Measurements from ENCODE around the gene NGLY1.
A peak's percentile ranks its signal among the peaks of the same experiment; 100 is the strongest.

NGLY1 gene, protein sequence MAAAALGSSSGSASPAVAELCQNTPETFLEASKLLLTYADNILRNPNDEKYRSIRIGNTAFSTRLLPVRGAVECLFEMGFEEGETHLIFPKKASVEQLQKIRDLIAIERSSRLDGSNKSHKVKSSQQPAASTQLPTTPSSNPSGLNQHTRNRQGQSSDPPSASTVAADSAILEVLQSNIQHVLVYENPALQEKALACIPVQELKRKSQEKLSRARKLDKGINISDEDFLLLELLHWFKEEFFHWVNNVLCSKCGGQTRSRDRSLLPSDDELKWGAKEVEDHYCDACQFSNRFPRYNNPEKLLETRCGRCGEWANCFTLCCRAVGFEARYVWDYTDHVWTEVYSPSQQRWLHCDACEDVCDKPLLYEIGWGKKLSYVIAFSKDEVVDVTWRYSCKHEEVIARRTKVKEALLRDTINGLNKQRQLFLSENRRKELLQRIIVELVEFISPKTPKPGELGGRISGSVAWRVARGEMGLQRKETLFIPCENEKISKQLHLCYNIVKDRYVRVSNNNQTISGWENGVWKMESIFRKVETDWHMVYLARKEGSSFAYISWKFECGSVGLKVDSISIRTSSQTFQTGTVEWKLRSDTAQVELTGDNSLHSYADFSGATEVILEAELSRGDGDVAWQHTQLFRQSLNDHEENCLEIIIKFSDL

GRCh38 chr3:25782938-25783660 lies at the start of gene NGLY1:
TSS of gene NGLY1 (minus strand) at chr3:25783443. CDS start at chr3:25783390, 53 bp downstream.
- peak; percentile 17 to 73 for DNase-seq

- DNase-seq = peak in 1 of 2 experiments; percentile 50
Observed at GRCh38 chr3:25831578-25831977, 48.3 kb upstream of the NGLY1 start.

DNA sequence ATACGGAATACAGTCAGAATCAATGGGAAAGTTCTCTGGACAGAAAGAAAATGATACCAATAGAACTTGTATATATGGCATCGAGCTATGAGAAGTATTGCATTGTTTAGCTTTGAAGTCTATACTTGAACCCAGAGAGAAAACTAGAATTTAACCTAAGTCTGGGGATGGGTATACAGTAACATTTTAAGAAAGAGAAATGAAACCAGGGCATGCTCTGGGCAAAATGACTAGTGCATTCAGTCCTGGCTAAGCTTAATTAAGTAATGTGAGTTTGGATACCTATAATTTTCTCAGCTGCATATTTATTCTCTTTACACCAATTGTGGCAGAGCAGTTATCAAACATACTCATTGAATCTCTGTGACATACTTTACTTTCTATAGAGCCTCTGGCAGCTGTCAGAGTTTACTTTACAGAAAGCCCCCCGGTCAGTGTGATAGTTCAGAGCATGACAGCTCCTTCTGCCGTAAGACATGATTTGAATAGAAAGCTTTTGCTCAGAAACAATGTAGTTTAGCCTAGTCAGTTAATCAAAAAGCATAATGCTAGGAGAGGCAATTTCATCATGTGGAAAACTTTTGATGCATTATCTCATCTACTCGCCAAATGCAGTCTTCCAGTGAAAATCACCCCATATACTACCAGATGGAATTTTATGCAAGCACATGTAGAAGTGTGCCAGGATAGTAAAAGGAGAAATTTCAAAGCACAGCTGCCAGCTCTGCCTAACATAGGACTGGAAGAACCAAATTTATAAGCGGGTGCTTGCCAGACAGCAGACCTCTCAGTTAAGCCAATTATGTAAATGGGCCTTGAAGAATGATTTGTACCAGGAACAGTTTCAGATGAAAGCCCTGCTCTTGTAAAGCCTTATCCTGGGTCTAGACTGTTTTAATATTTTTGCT lies 47.4 kb upstream of the NGLY1 start:
- no peak for DNase-seq

DNA sequence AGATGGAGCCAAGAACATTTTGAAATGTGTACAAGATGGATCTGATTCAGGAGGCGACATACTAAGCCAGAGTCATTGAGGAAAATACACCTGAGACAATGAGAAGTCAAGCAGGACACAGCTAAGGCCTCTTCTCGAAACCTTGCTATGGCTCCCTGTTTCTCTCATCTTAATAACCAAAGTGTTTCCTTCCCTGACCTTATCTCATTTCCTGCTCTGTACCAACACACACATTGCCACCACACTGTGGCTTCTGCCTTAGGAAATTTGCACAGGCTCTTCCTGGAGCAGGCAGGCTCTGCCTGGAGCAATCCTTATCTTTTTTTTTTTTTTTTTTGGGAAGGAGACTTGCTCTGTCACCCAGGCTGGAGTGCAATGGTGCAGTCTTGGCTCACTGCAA lies 43.3 kb upstream of the NGLY1 start:
- DNase-seq = no peak

DNA sequence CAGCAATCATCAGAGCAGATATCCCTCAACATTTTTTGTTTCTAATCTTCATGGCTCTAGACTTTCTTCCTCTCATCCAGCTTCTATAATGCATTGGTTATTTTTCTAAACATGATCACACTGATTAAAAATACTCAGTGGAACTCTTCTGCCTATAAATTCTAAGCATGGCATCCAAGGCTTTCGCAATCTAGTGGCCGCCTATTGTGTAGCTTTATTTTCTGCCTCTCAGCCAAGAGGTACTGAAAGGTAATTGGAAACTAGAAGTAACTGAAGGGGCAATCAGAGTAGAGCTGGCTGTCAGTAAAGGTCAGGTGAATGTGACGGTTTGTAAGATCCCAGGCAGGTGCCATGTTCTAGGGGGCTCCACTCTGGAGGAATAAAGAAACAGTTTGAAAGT lies 40.1 kb upstream of the NGLY1 start:
- no peak for DNase-seq

DNA sequence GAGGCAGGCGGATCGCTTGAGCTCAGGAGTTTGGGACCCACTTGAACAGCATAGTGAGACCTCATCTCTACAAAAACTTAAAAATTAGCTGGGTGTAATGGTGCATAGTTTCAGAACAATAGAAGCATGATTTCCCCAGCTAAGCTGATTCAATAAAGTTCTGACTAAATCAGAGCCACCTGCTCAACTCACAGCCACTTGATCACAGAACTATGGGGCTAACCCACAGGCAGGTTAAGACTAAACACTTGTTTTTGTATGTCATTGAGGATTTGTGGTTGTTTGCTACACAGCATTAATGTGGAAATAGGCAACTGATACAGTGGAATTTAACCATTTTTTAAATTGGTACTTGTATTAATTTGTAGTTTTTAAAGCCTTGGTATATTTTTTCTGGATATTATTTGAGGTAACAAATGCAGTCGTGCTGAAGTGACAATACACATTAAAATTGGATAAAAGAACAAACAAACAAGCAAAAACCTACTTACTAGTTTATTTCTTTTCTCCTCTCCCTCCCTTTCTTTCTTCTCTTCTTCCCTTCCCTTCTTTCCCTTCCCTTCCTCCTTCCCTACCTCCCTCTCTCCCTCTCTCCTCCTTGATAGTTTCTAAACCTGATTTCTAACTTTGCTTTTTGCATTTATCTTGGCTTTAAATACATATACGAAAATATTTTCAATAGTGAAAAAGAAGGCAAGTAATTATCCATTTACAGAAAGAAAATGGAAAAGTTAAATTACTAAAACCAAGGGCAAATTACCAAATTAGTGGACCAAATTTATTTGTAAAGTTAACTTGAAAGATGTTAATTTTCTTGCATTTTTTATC lies 38.7 kb upstream of the NGLY1 start:
- no peak for DNase-seq

DNA sequence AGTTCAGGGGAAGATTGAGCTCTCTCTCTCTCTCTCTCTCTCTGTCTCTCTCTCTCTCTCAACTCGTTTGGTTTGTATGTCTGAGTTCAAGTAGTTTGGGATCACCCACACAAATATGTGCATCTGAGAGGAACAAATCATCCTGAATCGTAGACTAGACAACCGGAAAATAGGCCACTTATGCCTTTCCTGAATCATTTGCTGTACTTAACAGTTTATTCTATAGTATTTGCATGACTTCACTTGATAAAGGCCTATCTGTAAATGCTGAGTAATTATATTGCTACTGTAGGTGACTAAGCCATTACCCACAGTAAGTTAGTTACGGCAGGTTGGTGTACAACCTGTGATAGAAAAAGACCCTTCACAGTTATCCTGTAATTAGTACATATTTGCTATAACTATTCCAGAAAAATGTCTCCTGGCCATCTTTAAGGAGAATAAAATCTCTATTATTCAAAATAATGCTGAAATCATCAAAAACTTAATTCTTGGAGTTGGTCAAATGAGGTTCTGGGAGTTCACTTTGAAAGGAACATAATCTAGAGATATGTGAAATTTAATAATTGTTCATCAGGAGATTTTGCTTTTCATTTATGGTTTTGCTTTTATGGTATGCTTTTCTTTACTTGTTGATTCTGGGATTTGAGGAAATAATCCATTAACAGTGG lies 37.7 kb upstream of the NGLY1 start:
- no peak for DNase-seq

DNA sequence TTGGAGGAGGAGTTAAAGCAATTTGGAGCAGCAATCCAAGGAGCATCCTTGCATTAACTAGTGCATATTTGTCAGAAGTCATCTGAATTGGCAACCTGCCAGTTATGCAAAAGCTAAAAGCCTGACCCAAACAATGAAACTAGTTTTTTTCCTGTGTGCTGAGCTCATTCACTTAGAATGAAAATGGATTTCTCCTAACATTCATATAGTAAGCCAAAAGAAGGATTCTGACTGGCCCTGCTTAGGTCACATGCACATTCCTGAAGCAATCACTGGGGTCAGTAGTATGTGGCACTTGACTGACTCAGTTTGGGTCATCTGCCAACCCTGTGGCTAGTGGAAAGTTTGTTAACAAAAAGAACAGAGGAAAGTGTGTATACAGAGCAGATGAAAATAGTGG lies 37.1 kb upstream of the NGLY1 start:
- peak in 1 of 2 experiments; percentile 40 for DNase-seq

DNA sequence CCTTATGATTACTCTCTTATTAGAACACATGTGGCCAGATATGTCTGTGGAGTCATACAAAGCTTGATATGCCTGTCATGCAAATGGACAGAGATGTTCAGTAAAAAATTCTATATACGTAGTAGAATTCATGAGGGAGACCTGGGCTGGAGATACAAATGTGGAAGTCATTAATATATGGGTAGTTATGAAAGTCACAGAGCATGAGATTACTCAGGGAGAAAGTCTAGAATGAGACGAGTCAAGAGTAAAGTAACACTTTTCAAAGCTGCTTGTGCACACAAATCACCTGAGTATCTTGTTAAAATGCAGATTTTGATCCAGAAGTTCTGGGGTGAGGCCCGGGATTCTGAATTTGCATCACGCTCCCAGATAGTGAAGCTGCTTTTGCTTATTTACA lies 35.1 kb upstream of the NGLY1 start:
- no peak for DNase-seq

- no peak for DNase-seq
Observed at GRCh38 chr3:25817638-25818037, 34.4 kb upstream of the NGLY1 start.

- no peak for DNase-seq
Observed at GRCh38 chr3:25817107-25817506, 33.9 kb upstream of the NGLY1 start.

DNA sequence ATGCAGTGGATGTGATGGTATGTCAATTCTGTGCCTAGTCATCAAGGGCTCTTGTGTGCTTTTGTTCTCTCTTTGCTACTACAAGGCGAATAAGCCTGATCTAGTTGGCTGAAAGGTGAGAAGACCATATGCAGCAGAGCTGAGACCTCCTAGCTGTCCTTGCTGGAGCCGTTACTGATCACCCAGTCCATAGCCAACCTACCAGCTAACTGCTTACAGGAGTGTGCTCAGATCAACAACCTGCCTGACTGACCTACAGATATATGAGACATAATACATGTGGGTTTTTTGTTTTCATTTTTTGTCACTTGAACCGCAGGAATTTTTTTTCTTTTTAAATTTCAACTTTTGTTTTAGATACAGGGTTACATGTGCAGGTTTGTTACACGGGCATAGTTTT lies 29.4 kb upstream of the NGLY1 start:
- DNase-seq = no peak

DNA sequence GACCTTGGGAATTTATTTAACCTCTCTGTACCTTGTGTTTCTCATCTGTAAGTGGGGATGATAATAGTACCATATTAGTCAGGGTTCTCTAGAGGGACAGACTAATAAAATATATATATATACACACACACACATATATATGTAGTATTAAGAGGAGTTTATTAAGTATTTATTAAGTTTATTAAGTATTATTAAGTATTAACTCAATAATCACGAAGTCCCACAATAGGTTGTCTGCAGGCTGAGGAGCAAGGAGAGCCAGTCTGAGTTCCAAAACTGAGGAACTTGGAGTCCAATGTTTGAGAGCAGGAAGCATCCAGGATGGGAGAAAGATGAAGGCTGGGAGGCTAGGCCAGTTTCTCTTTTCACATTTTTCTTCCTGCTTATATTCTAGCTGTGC lies 21.4 kb upstream of the NGLY1 start:
- DNase-seq = no peak

GRCh38 chr3:25803833-25804232 lies 20.6 kb upstream of the NGLY1 start:
- no peak for DNase-seq

DNA sequence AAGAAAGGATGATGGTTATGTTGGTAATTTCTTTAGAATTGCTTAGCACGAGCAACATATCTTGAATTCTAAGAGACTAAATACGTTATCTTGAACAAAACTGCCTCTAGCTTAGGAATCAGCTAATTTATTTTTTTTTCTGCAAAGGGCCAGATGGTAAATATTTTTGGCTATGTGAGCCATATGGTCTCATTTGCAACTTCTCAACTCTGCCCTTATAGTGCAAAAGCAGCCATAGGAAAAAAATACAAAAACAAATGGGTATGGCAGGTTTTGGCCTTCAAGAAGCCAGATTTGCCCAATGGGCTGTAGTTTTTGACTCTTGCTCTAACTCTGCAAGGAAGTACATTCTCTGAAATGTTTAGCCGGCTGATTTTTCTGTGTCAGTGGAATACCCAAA lies 18.5 kb upstream of the NGLY1 start:
- DNase-seq = no peak

DNA sequence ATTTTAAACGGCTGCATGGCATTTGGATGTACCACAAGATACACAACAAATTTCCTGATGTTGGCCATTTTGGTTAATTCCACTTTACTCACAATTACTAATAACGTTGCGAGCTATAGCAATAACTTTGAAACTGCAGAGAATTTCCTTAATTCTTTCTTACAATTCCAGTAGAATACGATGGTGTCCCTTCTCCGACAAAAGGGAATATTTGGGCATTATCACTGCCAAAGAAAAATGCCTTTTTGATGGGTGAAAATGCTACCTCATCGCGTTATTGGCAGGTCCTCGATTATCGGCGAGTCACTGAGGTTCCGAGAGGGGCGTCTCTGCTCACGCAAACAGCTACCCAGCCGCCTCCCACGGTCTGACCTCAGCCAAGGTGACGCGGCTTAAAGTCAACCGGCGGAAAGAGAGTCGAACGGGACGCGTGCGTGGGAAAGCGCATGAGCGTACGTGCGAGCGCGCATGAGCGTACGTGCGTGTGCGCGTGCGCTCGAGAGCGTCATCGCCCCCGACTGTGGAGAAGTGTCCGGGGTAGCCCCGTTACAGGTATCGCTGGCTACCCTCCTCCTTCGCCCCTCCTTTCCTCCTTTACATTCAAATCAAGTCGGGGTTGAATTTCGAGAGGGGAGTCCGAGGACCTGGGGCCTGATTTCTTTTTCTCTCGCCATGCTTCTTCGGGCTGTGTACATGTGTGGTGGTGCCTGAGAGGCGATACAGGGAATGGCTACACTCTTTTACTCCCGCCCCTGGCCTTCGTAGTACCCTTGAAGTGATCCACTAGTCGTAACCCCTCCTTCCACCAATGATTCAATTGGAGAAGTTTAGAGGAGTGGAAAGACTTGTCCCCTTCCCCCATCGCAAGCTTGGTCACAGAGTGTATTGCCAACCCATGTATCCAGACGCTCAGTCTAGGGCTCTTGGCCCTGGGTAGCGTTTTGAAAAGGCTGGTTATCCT lies 6.6 kb upstream of the NGLY1 start, which contains the start of gene OXSM:
Gene OXSM, plus strand, starts transcription at position 495 of the 961 bp plus-strand sequence. CDS start 931 bp downstream, outside the sequence.
- peak; percentile 91 to 94 for DNase-seq

- no peak for DNase-seq
Observed at GRCh38 chr3:25789209-25789595, 6.0 kb upstream of the NGLY1 start.

- no peak for DNase-seq
Observed at GRCh38 chr3:25787689-25788088, 4.4 kb upstream of the NGLY1 start.

DNA sequence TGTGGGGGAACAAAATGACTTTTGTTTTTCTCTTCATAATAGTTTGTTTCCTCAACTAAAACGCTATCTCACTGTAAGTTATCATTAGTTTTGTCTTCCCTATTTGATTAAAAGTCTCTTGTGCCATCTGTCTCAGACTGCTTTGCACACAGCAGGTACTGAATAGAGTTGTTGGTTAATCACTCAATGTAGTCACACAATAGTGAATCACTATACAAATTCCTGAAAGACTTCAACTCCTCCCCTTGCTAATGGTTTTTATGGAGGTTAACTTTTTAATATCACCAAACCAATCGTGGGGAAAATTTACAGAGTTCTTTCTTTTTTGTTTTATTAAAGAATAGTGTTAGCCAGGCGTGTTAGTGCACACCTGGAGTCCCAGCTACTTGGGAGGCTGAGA lies 2.6 kb upstream of the NGLY1 start:
- no peak for DNase-seq

DNA sequence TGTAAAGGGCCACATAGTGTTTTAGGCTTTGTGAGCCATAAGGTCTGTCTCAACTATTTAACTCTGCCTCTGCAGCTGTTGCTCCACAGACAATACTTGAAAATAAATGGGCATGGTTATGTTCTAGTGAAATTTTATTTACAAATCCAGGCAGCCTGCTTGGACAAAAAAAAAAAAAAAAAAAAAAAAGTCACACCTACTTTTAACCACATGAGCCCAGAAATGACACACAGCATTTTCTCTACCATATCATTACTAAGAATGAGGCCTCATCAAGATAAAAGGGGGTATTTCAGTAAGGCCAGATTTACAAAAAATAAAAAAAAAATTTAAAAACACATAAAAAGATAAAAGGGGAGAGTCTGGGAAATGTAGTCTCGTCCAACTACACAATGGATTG lies 1.7 kb upstream of the NGLY1 start:
- no peak for DNase-seq

All from SW 1271 (cell line).